Right lobe of liver (tissue), 6 donors: ENCODE measurements around the gene P2RY8. TPM values are rescaled to one million over a fixed set of nuclear protein-coding genes. Genes with fewer than 3 reads are reported as not detected.
A peak's percentile ranks its signal among the peaks of the same experiment; 100 is the strongest.

ENCODE experiments used
- ATAC-seq, 4 donors: fragments of 200-7000 bp; cut with Tn5 transposase; one replicate each; pipeline ENCODE4 v1.9.1; 2020; ENCODE audit warnings: mild to moderate bottlenecking in 4 of 4, moderate library complexity in 4 of 4
- DNase-seq, 3 donors: peaks; one replicate each; pipeline ENCODE4 v3.0.0-alpha.2; 2020
- H3K27ac ChIP-seq, 3 donors: fragments of 200-600 bp; one replicate each; pipeline ENCODE4 v1.8.0; 2022
- H3K27me3 ChIP-seq, 2 donors: fragments of 200-600 bp; one replicate each; pipeline ENCODE4 v1.8.0; 2022
- H3K36me3 ChIP-seq, 4 donors: fragments of 200-600 bp; sonication (generic) in 1 of 4; one replicate each; pipeline versions ENCODE4 v1.5.1 to v1.8.0; 2017 to 2022; ENCODE audit warnings: control low read depth in 1 of 4
- H3K4me1 ChIP-seq, 4 donors: fragments of 200-600 bp; sonication (generic) in 1 of 4; one replicate each; pipeline versions ENCODE4 v1.5.1 to v1.8.0; 2017 to 2022; ENCODE audit warnings: control low read depth in 1 of 4
- H3K4me3 ChIP-seq, 3 donors: fragments of 200-600 bp; one replicate each; pipeline ENCODE4 v1.8.0; 2022
- H3K9me3 ChIP-seq, 4 donors: fragments of 200-600 bp; sonication (generic) in 1 of 4; one replicate each; pipeline versions ENCODE4 v1.5.1 to v1.8.0; 2017 to 2022; ENCODE audit warnings: control low read depth in 1 of 4
- POLR2A ChIP-seq: fragments of 450-650 bp; IDR thresholded peaks from one replicate; pipeline ENCODE4 v1.6.1; 2017; ENCODE audit warnings: antibody characterized with exemption, mild to moderate bottlenecking
- WGBS: methylation state at CpG from one replicate; pipeline ENCODE4 v1.1.6; 2018; ENCODE audit warnings: low coverage, low lambda C conversion rate; ENCODE audit not compliant: insufficient coverage; ENCODE audit errors: missing lambda C conversion rate; 5-methylcytosine and 5-hydroxymethylcytosine counted together
- intact Hi-C, 2 donors: fragments of 100-400 bp; cut with DNase I; formaldehyde crosslinking; loops; one replicate each; pipeline versions ENCODE4 v1.11.2 to v1.14.1; 2022
- total RNA-seq, 6 experiments: library from RNA; depleted of rRNA in 2 of 6; stranded (reverse); fragments of >200 nt in 2 of 6; fragmentation: NEBNext Ultra II Directional in 3 of 6; extraction: Animal tissue kit (Norgen Biotek cat#: 25700) in 3 of 6; gene quantifications; one replicate each; pipeline versions ENCODE4 v1.1.0 to v1.2.4, GENCODE V29; 2016 to 2023
- TF ChIP-seq, protein P1 (sequence below), 4 donors: fragments of 200-600 bp in 3 of 4; fragments of 450-650 bp in 1 of 4; IDR thresholded peaks; one replicate each; pipeline versions ENCODE4 v1.5.1 to v1.8.0; 2016 to 2022; ENCODE audit warnings: antibody characterized with exemption in 4 of 4, mild to moderate bottlenecking in 2 of 4
- donor health status: DM: no; HTN: yes; CAD: no.
- donor health status: DM: no; HTN: no; CAD: no.
- donor health status: DM: no; HTN: no; CAD: no.
- donor health status: DM: no; HTN: yes; CAD: no.
- donor health status: DM: no; HTN: yes; CAD: no.

The P2RY8 gene
- total RNA-seq, 6 experiments from 2014 or later, result 0.37 to 0.87 (median 0.73) TPM

DNA sequence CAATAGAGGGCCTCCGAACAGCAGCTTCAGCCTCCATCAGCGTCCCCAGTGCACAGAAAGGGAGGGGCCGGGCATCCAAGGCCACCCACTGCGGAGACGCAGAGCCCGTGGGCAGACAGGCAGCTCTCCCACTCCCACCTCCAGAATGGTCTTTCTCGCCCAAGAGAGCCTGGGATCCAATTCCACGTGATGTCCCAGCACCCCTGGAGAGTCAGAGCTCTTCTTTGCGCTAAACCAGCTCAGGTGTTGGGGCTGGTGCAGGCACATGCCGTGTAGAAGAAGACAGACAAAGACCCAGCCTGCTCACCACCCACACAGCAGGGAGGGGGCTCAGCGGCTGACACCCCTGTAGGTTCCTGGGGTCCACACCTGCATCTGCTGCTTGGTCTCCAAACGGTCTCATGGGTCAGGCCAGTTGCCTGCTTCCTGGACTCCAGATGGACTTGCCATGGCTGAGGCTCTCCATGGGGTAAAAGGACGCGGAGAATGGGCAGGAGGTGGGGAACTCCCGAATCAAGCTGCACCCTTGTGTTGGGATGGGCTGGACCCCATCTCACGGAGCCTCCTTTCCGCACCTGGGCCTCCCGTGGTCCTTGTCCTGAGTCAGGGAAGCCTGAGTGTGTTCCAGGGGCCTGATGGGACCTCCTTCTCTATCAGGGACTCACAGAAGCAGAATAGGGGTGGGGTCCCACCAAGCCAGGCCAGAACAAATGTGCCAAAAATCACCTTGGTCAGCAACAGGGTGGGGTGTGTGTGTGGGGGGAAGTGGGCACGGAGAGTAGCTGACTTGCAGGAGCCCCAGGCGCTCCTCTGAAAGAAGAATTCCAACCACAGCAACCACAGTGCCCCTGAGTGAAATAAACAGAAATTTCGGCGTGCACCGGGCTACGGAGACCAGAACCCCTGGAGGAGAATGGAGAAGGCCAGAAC is 72.7 kb downstream of the P2RY8 start:
- H3K27ac ChIP-seq, result no peak overlapping the region
- TF ChIP-seq POLR2A, result no peak
- TF ChIP-seq, protein P1, sequence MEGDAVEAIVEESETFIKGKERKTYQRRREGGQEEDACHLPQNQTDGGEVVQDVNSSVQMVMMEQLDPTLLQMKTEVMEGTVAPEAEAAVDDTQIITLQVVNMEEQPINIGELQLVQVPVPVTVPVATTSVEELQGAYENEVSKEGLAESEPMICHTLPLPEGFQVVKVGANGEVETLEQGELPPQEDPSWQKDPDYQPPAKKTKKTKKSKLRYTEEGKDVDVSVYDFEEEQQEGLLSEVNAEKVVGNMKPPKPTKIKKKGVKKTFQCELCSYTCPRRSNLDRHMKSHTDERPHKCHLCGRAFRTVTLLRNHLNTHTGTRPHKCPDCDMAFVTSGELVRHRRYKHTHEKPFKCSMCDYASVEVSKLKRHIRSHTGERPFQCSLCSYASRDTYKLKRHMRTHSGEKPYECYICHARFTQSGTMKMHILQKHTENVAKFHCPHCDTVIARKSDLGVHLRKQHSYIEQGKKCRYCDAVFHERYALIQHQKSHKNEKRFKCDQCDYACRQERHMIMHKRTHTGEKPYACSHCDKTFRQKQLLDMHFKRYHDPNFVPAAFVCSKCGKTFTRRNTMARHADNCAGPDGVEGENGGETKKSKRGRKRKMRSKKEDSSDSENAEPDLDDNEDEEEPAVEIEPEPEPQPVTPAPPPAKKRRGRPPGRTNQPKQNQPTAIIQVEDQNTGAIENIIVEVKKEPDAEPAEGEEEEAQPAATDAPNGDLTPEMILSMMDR (IDR thresholded peaks at IDR 0.05), result no peak
- intact Hi-C loops, result no loop called here

DNA sequence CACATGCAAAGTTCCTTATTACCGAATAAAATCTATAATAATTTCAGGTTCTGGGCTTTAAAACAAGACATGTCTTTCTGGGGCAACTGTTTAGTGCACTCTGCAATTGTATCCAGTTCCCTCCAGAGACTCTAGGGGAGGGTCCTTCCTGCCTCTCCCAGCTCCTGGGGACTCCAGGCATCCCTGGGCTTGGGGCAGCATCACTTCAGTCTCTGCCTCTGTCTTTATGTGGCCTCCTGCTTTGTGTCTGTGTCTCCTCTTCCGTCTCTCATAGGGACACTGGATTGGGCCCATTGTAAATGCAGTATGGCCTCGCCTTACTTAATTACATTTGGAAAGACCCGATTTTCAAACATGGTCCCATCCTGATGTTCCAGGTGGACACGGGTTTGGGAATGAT is 73.4 kb downstream of the P2RY8 start:
- TF ChIP-seq, protein P1 (IDR thresholded peaks at IDR 0.05), result no peak
- TF ChIP-seq POLR2A, result no peak
- DNase-seq, result peak in 1 of 3 donors; percentile 3
- Histone ChIP-seq H3K9me3 (no peaks in the 10 kb centered on the region), H3K4me1 (no peaks in the 10 kb centered on the region), H3K4me3 (no peak overlapping the region), H3K27me3 (no peaks in the 10 kb centered on the region), H3K27ac (peak overlapping the region in 1 of 3 donors; percentile 47), H3K36me3 (no peaks in the 10 kb centered on the region)
- ATAC-seq, result no peak
- intact Hi-C loops, result no loop called here
- 44% methylated on average over 3 of the region's 5 CpGs for WGBS

More for the DNA sequence above, 72.7 kb downstream of the P2RY8 start:
- Histone ChIP-seq H3K27me3 (no peaks in the 10 kb centered on the region), H3K9me3 (no peaks in the 10 kb centered on the region), H3K4me1 (no peaks in the 10 kb centered on the region), H3K36me3 (no peaks in the 10 kb centered on the region), H3K4me3 (no peak overlapping the region)
- 41% methylated on average over 4 of the region's 24 CpGs for WGBS
- ATAC-seq (no peak), DNase-seq (peak in 1 of 3 donors; percentile 37)

DNA sequence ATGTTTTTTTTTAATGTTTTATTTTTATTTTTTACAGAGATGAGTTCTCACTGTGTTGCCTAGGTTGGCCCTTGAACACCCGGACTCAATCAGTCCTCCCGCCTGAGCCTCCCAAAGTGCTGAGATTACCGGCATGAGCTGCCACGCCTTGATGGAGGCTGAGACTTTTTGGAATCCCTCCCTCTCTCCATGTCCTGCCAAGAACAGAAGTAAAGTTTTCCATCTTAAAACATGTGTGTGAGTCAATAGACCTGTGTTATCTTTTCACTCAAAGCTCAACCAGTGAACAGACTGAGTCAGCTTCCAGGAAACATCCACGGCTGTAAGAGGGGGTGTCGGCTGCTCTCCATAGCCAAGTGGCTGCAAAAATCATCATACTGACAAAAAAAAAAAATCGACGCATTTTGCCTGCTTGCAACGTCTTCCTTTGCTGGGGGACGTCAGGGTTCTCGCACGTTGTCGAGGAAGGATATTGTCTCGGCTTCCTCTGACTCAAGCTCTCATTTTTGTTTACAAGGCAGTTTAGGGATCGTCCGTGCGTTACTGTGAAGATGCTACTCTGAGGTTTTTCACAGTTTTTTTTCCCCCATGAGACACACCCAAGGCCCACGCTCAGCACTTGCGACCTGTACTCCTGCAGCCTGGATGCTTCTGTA is 74.3 kb downstream of the P2RY8 start:
- Histone ChIP-seq H3K36me3 (no peaks in the 10 kb centered on the region), H3K9me3 (no peaks in the 10 kb centered on the region), H3K27me3 (no peaks in the 10 kb centered on the region), H3K27ac (peak overlapping the region in 1 of 3 donors; percentile 47), H3K4me3 (no peak overlapping the region), H3K4me1 (no peaks in the 10 kb centered on the region)
- TF ChIP-seq, protein P1 (IDR thresholded peaks at IDR 0.05), result no peak
- TF ChIP-seq POLR2A, result no peak
- intact Hi-C loops, result no loop called here
- WGBS, result 52% methylated on average over 19 of the region's 19 CpGs
- peak; percentile 69 to 84 (median 74) for ATAC-seq
- DNase-seq, result peak in 1 of 3 donors; percentile 35

DNA sequence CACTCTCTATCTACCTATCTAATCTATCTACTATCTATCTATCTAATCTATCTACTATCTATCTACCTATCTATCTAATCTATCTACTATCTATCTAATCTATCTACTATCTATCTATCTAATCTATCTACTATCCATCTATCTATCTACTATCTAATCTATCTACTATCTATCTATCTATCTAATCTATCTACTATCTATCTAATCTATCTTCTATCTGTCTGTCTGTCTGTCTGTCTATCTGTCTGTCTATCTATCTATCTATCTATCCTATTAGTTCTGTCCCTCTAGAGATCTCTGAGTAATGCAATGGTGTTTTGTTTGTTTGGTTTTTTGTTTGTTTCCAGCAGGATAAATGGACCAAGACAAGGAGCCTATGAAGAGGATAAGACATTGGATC is 74.9 kb downstream of the P2RY8 start:
- H3K27me3 ChIP-seq, result no peaks in the 10 kb centered on the region
- no peak overlapping the region for H3K27ac ChIP-seq
- no peak for DNase-seq
- no peak for ATAC-seq
- H3K9me3 ChIP-seq, result no peaks in the 10 kb centered on the region
- intact Hi-C loops, result no loop called here
- no peaks in the 10 kb centered on the region for H3K4me1 ChIP-seq
- TF ChIP-seq, protein P1 (IDR thresholded peaks at IDR 0.05), result no peak
- TF ChIP-seq POLR2A, result no peak
- H3K36me3 ChIP-seq, result no peaks in the 10 kb centered on the region
- H3K4me3 ChIP-seq, result no peak overlapping the region
